ENCODE measurements around the gene NELFB. TPM values are rescaled to one million over a fixed set of nuclear protein-coding genes. Genes with fewer than 3 reads are reported as not detected.

Gene NELFB
- total RNA-seq, 1 donor = 43.7 TPM

DNA sequence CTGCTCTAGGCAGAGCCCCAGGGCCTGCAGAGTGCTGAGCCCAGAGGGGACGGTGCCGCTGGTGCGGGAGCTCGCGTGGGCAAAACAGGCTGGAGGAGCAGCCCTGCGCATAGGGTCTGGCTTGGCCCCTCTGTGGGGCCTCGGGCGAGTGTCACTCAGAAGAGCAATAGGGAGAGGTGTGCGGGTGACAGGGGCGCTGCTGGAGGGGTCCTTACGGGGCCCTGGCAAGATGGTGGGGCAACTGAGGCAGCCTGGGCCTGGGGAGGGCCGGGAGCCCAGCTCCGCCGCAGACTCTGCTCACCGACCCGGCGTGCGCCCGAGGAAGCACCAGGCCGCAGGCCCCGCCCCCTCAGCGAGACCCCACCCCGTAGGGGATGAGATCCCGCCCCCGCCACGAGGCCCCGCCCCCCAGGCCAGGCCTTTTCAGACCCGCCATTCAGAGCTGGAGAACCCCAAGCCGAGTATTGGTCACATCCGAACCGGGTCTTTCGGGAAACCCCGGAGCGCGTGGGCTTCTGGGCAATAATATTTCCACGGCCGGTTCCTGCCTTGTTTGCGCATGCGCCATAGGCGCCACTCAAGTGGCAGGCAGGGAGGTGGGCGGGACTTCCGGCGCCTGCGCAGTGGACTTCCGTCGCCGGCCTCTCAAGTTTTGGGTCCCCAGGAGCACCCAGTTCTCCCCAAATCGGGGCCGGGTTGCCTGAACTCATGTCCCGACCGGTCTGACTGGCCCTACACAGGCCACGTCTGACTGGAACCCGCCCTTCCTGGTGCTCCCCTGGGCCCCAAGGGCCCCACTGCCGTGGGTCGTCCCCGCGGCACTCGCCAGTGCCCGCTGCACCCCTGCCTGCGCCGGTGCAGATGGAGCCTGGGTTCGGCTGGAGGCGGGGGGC is 31.8 kb upstream of the NELFB start:
- TF ChIP-seq, protein P1, sequence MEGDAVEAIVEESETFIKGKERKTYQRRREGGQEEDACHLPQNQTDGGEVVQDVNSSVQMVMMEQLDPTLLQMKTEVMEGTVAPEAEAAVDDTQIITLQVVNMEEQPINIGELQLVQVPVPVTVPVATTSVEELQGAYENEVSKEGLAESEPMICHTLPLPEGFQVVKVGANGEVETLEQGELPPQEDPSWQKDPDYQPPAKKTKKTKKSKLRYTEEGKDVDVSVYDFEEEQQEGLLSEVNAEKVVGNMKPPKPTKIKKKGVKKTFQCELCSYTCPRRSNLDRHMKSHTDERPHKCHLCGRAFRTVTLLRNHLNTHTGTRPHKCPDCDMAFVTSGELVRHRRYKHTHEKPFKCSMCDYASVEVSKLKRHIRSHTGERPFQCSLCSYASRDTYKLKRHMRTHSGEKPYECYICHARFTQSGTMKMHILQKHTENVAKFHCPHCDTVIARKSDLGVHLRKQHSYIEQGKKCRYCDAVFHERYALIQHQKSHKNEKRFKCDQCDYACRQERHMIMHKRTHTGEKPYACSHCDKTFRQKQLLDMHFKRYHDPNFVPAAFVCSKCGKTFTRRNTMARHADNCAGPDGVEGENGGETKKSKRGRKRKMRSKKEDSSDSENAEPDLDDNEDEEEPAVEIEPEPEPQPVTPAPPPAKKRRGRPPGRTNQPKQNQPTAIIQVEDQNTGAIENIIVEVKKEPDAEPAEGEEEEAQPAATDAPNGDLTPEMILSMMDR (IDR thresholded peaks at IDR 0.05; ENCODE audit: insufficient read depth, low read length) = no peak
- peak overlapping the region; percentile 80 for H3K4me3 ChIP-seq (ENCODE audit: low read depth, low read length)
- DNase-seq (ENCODE audit: low read depth) = peak; percentile 99

DNA sequence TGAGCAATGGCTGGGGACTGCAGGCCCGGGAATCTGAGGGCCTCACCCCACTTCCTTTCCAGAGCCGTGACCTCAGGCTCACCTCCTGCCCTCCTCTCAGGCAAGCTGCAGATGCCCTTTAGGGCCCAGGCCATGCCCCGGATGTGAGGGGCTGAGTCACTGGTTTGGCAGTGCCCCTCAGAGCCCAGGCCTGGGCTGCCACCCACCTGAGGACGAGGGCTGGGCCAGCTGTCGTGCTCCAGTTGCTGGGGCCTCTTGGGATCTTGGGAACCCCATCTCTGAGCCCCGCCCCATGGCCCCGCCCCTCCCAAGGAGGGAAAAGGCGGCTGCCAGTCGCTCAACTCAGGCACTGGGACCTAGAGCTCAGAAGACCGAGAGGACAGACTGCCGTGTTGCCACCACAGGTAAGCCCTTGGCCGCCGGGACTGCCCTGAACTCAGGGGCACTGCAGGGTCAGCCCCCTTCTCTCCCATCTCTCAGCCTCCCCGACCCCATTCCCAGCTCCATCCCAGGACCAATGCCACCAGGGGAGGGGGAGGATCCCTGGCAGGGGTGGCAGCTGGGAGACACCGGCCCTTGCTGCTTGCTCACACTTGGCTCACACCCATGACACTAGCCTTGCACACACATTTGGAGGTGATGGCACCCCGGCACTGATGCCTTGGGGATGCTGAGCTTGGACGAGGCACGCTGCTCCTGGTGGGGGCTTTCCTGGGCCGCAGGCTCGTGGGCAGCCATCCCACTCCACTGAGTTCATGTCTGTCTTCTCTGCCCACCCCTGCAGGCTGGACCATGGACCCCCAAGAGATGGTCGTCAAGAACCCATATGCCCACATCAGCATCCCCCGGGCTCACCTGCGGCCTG is 30.1 kb upstream of the NELFB start, which contains the start of gene CYSRT1:
TSS of gene CYSRT1 (plus strand) at position 345 of the 865 bp plus-strand sequence. CDS start at position 793, 448 bp downstream.
- no peak for DNase-seq (ENCODE audit: low read depth)
- TF ChIP-seq, protein P1 (IDR thresholded peaks at IDR 0.05; ENCODE audit: insufficient read depth, low read length) = no peak
- H3K4me3 ChIP-seq (ENCODE audit: low read depth, low read length) = peak within 1 kb of the TSS; percentile 80

DNA sequence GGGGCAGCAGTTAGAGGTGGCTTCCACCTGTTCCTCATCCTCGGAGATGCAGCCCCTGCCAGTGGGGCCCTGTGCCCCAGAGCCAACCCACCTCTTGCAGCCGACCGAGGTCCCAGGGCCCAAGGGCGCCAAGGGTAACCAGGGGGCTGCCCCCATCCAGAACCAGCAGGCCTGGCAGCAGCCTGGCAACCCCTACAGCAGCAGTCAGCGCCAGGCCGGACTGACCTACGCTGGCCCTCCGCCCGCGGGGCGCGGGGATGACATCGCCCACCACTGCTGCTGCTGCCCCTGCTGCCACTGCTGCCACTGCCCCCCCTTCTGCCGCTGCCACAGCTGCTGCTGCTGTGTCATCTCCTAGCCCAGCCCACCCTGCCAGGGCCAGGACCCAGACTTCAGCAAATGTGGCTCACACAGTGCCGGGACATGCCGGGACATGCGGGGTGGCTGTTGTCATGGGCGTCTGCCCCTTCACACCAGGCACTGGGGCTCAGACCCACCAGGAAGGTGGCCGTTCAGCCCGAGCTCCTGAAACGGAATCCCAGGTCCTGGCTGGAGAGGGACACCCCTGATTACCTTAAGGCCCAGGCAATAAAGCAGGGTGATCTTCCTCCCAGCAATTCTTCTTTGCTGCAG is 29.3 kb upstream of the NELFB start:
- TF ChIP-seq, protein P1 (IDR thresholded peaks at IDR 0.05; ENCODE audit: insufficient read depth, low read length) = no peak
- DNase-seq (ENCODE audit: low read depth) = no peak
- no peak overlapping the region for H3K4me3 ChIP-seq (ENCODE audit: low read depth, low read length)

DNA sequence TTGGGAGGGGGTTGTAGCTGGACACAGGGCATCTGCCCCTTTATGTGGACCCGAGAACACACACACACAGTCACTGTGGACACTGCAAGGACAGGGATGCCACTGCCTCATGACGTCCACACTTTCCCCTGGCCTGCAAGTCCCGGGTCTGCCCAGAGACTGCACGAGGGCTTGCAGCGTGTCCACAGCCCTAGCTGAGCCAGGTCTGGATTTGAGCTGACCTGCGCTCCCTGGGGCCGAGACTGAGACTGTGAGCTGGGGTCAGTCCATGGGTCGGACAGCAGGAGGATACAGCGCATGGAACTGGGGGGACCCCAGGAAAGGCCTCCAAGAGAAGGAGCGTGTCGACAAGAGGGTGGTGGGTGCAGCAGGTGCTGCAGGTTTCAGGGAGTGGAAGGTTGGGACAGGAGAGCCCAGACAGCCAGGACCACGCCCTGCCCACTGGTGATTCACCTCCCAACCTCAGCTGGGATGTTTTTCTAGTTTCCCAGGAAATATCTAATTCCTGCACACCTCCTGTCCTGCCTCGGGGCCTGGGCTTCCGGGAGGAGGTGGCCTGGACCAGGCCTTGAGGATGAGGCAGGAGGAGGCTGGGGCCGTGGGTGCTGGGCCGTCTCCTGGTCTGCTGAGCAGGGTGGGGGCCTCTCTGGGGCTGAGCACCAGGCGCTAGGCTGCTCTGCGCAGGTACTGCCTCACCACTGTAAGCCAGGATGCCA is 28.6 kb upstream of the NELFB start:
- DNase-seq (ENCODE audit: low read depth) = no peak
- TF ChIP-seq, protein P1 (IDR thresholded peaks at IDR 0.05; ENCODE audit: insufficient read depth, low read length) = no peak
- no peak overlapping the region for H3K4me3 ChIP-seq (ENCODE audit: low read depth, low read length)

DNA sequence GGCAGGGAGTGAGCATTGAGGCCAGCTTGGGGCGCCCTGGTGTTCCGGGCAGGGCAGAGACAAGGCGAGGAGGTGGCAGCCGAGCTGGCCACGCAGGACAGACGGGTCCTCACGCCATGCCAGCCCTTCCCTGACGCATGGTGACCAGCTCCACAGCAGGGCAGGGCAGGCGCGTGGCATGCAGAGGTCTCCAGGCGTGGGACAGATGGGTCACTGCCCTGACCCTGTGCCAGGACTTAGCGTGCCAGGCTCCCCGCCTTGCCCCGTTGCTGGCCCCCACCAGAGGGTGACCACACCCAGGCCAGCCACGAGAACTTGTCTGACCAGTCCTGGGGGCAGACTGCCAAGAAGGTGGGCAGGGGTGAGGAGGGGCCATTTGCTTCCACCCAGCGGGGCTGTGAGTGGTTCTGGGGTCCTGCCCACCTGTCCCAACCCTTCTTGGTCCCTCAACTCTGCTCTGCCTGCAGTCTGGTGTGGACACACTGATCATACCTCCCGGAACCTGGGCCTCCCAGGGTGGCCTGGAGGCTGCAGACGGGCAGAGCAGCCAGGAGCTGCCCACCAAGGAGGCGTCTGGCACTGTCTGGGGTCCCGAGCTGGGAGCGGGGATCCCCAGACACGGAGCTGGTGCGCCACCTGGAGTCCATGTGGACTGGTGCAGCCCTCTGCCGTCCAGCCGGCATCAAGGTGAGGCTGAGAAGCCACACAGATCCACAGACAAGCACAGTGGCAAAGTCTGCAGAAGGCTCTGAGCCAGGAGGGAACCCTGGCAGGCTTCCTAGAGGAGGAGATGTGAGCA is 27.9 kb upstream of the NELFB start, which contains the start of gene RNF224:
TSS of gene RNF224 (plus strand) at position 449 of the 799 bp plus-strand sequence. CDS start 834 bp downstream, outside the sequence.
- TF ChIP-seq, protein P1 (IDR thresholded peaks at IDR 0.05; ENCODE audit: insufficient read depth, low read length) = peak; percentile 89
- DNase-seq (ENCODE audit: low read depth) = peak; percentile 69
- no peak within 1 kb of the TSS for H3K4me3 ChIP-seq (ENCODE audit: low read depth, low read length)
